ENCODE data around the gene ADSS1. TPM values are rescaled to one million over a fixed set of nuclear protein-coding genes. Genes with fewer than 3 reads are reported as not detected.
"Not testable (repeated sequence)": the region's sequence is repeated elsewhere in the genome, so short reads cannot be mapped to it uniquely, and the experiment has no call there.

Gene ADSS1
- total RNA-seq, 1 experiment from 2014 or later: 0.34 TPM

DNA sequence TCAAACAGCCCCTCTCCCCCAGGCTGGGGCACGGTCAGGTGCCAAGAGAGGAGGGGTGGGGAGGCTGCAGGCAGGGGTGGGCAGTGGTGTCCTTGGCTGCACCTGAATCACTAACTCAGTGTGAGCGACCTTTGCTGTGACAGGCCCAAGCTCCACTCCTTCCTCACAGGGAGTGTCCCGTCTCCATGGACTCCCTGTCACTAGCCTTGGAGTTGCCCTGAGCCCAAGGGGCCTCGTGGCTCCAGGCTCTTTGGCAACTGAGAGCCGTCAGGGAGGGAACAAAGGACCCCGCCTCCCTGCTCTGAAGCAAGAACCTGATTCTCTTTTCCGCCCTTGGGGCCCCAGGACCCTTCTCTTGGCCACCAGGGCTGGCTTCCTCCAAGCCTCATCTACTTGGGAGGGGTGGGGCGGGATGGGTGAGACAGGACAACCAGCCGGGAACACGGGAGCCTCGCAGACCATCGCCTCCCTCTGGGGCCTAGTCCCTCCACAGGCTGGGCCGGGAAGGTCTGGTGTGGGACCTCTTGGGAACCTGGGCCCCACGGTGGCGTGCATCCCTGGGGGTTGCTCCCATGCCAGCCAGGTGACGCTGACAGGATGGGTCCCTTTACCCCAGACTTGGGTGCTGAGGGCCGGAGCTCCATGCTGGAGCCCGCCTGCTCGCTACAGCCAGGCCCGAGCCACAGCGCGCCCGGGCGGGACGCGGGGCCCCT lies 935 bp upstream of the ADSS1 start:
- Histone ChIP-seq H3K4me3 (peak overlapping the region; percentile 41; the same call in 1 of the 2 replicates), H3K4me1 (replicated peaks) (peaks cover 17% of the 10 kb centered on the region), H3K9me3 (replicated peaks) (no peaks in the 10 kb centered on the region), H3K27me3 (replicated peaks) (peaks cover 5% of the 10 kb centered on the region; the same call in 1 of the 2 replicates), H3K36me3 (peaks cover 13% of the 10 kb centered on the region), H3K27ac (no peak overlapping the region)
- DNase-seq (ENCODE audit: low read depth in 1 of 2, low spot score in 2 of 2): no peak

- no peak for DNase-seq (ENCODE audit: low read depth in 1 of 2, low spot score in 2 of 2)
Observed at GRCh38 chr14:104724407-104724980, 465 bp downstream of the ADSS1 start.

DNA sequence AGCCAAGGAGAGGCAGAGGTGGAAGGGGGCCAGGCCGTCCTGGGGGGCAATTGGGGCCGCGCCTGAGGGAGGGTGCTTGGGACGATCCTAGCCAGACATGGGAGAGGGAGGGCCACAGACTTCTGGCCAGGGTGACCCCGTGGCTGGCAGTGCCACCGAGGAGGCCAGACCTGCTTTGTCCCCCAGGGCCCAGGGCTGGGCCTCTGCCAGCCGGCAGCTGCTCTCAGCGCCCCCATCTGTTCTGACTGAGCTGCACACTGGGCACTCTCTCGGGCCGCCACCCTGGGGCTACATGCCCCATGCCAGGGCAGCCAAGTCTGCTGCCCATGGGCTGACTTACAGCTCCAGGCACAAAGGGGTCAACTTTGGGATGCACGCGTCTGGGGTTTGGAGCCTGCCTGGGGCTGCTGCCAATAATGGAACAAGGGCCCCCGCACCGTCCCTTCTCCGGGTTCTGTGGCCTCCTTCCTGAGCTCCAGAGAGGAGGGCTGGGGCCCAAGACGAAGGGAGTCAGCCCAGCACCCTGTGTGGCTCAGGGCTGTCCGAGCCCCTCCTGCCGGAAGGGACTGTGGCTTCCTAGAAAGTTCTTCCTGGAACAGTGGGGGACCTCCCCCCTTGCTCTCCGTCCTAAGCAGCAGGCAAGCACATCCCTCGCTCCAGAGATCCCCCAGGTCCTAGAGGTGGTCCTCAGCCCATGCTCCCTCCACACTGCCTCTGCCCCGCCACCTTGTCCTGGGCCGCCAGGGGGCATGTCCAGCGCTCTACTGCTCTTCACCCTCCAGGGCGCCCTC lies 1.1 kb downstream of the ADSS1 start:
- Histone ChIP-seq H3K4me3 (no peak overlapping the region), H3K27ac (no peak overlapping the region), H3K4me1 (replicated peaks) (peaks cover 17% of the 10 kb centered on the region), H3K9me3 (replicated peaks) (no peaks in the 10 kb centered on the region), H3K27me3 (replicated peaks) (peaks cover 5% of the 10 kb centered on the region; the same call in 1 of the 2 replicates), H3K36me3 (peaks cover 6% of the 10 kb centered on the region)
- no peak for DNase-seq (ENCODE audit: low read depth in 1 of 2, low spot score in 2 of 2)

More at GRCh38 chr14:104724407-104724980, 465 bp downstream of the ADSS1 start:
- Histone ChIP-seq H3K27ac (no peak overlapping the region), H3K4me1 (replicated peaks) (peaks cover 17% of the 10 kb centered on the region), H3K4me3 (peak overlapping the region; percentile 41), H3K27me3 (replicated peaks) (peaks cover 5% of the 10 kb centered on the region; the same call in 1 of the 2 replicates), H3K36me3 (peaks cover 6% of the 10 kb centered on the region), H3K9me3 (replicated peaks) (no peaks in the 10 kb centered on the region)

- Histone ChIP-seq H3K36me3 (peaks cover 6% of the 10 kb centered on the region), H3K4me3 (no peak overlapping the region), H3K27ac (no peak overlapping the region), H3K27me3 (replicated peaks) (peaks cover 5% of the 10 kb centered on the region; the same call in 1 of the 2 replicates), H3K4me1 (replicated peaks) (peaks cover 17% of the 10 kb centered on the region), H3K9me3 (replicated peaks) (no peaks in the 10 kb centered on the region)
- no peak for DNase-seq (ENCODE audit: low read depth in 1 of 2, low spot score in 2 of 2)
Observed at GRCh38 chr14:104725772-104726548, 1.9 kb downstream of the ADSS1 start.

DNA sequence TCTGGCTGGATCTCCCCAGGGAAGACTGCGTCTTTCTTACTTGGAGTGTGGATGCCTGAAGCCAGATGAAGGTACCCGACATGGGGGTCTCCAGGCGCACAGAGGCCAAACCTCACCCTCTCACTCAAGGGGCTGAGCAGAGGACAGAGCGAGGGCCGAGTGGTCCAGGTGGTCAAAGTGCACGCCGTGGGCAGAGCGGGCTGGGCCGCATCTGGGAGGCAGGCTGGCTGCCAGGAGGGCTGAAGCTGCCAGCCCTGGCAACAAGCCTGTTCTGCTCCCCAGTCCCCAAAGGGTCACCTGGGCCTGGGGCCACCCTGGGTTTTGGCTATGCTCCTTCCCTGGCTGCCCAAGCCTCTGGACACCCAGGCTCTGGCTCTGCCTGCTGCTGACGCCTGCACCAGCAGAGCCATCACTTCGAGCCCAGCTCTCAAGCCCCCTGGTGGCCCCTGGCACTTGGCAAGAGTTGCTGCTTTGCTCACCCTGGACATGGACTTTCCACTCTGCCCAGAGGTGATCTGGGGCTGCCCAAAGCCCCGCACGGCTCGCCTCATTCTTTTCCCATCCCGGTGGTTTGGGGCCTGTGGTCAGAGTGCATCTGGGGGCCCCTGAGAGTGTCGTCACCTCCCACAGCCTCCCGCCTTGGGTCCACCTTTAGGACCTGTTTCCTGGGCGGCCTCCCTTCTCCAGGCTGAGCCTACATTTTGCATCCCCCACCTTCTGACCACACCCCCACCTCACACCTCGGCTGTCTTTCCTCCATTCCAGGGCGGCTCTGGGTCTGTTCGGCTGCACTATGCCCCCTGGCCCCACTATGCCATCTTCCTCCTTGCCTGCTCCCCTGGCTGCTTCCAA lies 2.8 kb downstream of the ADSS1 start:
- DNase-seq (ENCODE audit: low read depth in 1 of 2, low spot score in 2 of 2): no peak
- Histone ChIP-seq H3K9me3 (replicated peaks) (no peaks in the 10 kb centered on the region), H3K4me1 (replicated peaks) (peaks cover 17% of the 10 kb centered on the region), H3K27ac (no peak overlapping the region), H3K27me3 (replicated peaks) (peaks cover 5% of the 10 kb centered on the region; the same call in 1 of the 2 replicates), H3K36me3 (peaks cover 1% of the 10 kb centered on the region), H3K4me3 (no peak overlapping the region)

DNA sequence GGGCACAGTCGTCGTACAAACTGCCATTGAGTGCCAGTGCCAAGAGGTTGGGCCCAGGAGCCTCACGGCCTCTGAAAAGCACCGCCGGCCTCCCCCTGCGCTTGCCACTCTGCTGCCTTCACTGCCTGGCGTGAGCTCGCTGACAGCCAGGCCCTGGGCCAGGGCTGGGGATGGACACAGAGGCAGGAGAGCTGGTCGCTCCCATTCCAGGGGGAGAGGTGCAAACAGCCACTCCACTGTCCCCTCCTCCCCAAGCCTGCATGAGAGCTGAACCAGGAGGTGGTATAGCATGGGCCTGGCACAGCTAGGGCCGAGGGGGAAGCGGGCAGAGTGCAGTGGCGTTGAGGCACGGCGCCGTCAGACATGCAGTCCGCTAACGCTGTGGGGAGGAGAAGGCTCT lies 4.6 kb downstream of the ADSS1 start:
- no peaks in the 10 kb centered on the region for H3K36me3 ChIP-seq
- H3K27me3 ChIP-seq (replicated peaks): peaks cover 5% of the 10 kb centered on the region; the same call in 1 of the 2 replicates
- H3K4me3 ChIP-seq: no peak overlapping the region
- H3K4me1 ChIP-seq (replicated peaks): peaks cover 13% of the 10 kb centered on the region
- DNase-seq (ENCODE audit: low read depth in 1 of 2, low spot score in 2 of 2): no peak
- H3K9me3 ChIP-seq (replicated peaks): no peaks in the 10 kb centered on the region
- H3K27ac ChIP-seq: no peak overlapping the region

GRCh38 chr14:104729176-104729834 lies 5.3 kb downstream of the ADSS1 start:
- H3K4me1 ChIP-seq (replicated peaks): peaks cover 10% of the 10 kb centered on the region
- H3K4me3 ChIP-seq; H3K27me3 ChIP-seq (replicated peaks); H3K36me3 ChIP-seq; DNase-seq (ENCODE audit: low read depth in 1 of 2, low spot score in 2 of 2); H3K9me3 ChIP-seq (replicated peaks); H3K27ac ChIP-seq: not testable (repeated sequence)

DNA sequence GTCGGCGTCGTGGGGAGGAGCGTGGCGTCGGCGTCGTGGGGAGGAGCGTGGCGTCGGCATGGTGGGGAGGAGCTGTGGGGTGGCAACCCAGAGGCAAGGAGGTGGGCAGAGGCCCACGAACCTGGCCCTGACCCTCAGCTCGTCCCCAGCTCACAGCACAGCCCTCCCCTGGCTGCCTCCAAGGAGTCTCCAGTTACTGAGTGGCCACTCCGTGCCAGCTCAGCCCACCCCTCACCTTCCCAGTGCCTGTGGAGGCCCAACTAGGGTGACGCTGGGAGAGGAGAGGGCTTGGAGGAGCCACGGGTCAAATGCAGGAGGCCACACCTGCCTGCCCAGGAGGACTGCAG lies 5.8 kb downstream of the ADSS1 start:
- Histone ChIP-seq H3K9me3 (replicated peaks) (no peaks in the 10 kb centered on the region), H3K36me3 (no peaks in the 10 kb centered on the region), H3K27ac (no peak overlapping the region), H3K4me3 (no peak overlapping the region), H3K27me3 (replicated peaks) (peaks cover 1% of the 10 kb centered on the region; the same call in 1 of the 2 replicates), H3K4me1 (replicated peaks) (peaks cover 6% of the 10 kb centered on the region)
- DNase-seq (ENCODE audit: low read depth in 1 of 2, low spot score in 2 of 2): no peak

DNA sequence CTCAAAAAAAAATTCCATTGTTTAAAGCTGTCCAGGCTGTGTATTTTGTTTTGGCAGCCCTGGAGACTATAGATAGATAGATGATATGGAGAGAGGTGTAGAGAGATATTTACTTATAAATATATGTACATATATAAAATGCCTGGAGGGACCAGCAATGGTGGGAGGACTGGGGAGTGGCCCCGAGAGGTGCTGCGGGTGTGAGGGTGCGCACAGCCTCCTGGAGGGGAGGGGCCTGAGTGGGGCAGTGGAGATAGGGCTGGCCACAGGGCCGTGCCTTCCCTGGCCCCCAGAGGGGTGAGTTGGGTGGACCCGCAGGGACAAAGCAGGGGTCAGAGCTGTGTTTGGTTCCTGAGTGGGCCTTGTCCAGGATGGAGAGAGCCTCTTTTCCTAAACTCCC lies 6.5 kb downstream of the ADSS1 start:
- DNase-seq (ENCODE audit: low read depth in 1 of 2, low spot score in 2 of 2): no peak
- H3K27me3 ChIP-seq (replicated peaks): no peaks in the 10 kb centered on the region; the same call in 1 of the 2 replicates
- H3K4me3 ChIP-seq: no peak overlapping the region

DNA sequence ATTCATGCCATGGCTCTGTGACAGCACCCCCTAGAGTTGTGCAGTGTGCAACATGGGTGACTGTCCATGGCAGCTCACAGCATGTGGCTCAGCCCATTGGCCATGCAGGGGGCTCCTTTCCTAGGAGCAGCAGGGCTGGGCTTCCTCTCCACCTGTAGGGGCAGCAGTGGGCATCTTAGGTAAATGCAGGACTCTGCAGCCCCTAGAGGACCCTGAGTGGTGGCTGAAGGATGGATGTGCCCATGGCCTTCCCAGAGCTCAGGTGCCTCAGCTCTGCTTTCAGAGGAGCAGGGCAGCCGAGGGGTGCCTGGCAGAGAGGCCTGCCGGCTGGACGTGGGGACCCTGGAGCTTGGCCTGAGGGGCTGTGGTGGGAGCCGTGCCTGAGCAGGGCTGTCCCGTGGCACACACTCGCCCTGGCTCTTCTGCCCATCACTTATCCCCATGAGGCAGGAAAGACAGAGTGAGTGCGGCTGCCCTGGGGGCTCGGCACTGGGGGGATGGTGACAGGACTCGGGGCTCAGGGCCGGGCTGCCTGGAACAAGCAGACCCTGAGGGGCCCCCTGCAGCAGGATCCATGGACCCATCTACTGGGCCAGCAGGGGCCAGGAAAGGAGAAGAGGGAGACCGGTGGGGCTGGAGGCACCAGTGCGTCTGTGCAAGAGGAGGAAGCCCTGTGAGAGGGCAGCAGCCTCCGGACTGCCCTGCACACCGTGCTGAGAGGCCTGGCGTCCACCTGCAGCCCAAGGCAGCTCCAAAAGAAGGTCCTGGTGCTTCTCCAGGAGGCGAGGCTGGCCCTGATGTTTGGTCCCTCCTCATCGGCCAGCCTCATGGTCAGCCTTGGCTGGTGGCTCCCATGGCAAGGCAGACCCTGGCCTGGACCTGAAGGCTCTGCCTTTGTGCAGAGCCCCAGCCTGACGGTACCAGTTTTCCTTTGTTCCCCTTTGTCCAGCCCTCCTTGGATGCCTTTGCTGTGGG lies 7.6 kb downstream of the ADSS1 start:
- no peak for DNase-seq (ENCODE audit: low read depth in 1 of 2, low spot score in 2 of 2)
- H3K27me3 ChIP-seq (replicated peaks): no peaks in the 10 kb centered on the region
- H3K4me3 ChIP-seq: no peak overlapping the region
- no peaks in the 10 kb centered on the region for H3K9me3 ChIP-seq (replicated peaks)
- H3K36me3 ChIP-seq: no peaks in the 10 kb centered on the region
- no peak overlapping the region for H3K27ac ChIP-seq
- H3K4me1 ChIP-seq (replicated peaks): peaks cover 6% of the 10 kb centered on the region; the same call in 1 of the 2 replicates

More for the DNA sequence above, 6.5 kb downstream of the ADSS1 start:
- H3K4me1 ChIP-seq (replicated peaks): no peaks in the 10 kb centered on the region
- no peak overlapping the region for H3K27ac ChIP-seq
- H3K9me3 ChIP-seq (replicated peaks): no peaks in the 10 kb centered on the region
- H3K36me3 ChIP-seq: no peaks in the 10 kb centered on the region

DNA sequence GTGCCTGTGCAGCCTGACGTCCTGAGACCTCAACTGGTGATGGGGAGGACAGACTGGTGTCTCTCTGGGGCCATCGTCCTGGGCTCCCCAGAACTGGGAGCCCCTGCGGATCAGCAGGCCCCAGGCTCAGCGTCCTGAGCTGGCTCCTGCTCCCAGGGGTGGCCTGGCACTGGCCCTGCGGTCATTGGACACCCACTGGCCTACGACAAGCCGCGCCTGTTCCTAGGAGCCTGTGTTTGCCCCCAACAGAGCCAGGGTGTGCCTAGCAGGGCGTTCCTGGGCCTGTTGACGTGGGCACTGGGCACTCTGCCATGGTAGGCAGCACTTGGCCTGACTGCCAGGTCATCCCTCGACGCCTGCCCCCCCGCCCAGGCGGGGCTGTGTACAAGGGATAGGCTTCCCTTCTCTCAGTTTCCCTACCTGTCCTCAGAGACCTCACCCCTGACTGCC lies 8.4 kb downstream of the ADSS1 start:
- no peak for DNase-seq (ENCODE audit: low read depth in 1 of 2, low spot score in 2 of 2)
- Histone ChIP-seq H3K4me1 (replicated peaks) (peaks cover 6% of the 10 kb centered on the region; the same call in 1 of the 2 replicates), H3K4me3 (no peak overlapping the region), H3K9me3 (replicated peaks) (no peaks in the 10 kb centered on the region), H3K36me3 (no peaks in the 10 kb centered on the region), H3K27ac (no peak overlapping the region), H3K27me3 (replicated peaks) (no peaks in the 10 kb centered on the region)
